ENCODE data around the gene BBS12. TPM values are rescaled to one million over a fixed set of nuclear protein-coding genes. Genes with fewer than 3 reads are reported as not detected.

The BBS12 gene
- total RNA-seq = 1.7 and 1.8 TPM in 2 replicates

DNA sequence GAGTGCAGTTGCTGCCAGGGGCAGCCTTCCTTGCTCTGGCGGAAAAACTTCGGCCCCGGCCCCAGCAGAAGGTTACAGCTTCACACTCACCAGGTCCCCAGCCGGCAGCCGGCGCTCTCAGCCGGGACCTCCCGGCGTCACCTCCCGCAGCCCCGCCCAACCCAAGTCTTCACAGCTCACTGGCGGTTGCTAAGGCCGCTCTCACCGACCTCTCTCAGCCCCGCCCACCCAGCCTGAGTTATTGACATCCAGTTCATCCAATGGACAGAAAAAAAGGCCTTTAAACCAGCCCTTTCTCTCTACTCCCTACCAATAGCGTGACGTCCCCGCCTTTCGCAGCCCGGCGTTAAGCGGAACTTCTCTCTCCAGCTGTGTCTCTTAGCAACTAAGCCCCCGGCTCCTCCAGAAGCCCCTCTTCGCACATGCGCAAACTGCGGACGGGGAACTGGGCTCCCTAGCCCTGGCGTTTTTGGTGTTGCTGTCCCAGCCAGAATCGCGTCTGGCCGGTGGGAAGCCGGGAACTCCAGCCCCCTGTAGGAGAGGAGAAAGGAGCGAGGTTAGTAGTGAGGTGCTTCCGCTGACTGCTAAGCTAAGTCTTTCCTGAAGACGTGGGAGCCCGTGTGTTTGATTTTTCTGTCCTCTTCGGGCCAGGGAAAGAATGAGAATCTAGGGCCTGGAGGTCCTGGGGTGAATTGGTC is at the start of gene BBS12:
TSS of gene BBS12 (plus strand) at position 376 of the 698 bp plus-strand sequence. CDS start 9,189 bp downstream, outside the sequence.
- intact Hi-C loops (cut with micrococcal nuclease) = loop anchor here (1.0 to 10.0 kb wide), 11 partner anchors 14 to 1035 kb away; partner anchors contain the start of genes ANXA5, BBS7, BLTP1 and CCNA2

DNA sequence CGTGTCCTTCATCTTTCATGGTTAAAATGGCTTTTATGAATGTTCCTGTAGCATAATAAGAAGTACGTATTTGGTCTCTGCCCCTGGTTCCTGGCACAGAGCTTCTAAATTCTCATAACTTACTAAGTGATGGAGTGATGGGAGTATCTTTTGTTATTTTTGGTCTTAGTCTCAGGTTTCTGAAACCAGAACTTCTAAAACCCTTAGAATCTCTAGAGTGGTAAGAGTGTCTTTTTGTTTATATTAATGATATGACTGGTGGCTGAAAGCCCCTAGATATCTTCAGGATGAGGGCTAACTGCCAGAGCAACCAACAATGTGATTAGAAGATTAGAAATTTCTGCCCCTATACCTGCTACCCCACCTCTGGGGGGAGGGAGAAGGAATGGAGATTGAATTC is 45.8 kb upstream of the BBS12 start:
- intact Hi-C loops (cut with micrococcal nuclease) = no loop called here

DNA sequence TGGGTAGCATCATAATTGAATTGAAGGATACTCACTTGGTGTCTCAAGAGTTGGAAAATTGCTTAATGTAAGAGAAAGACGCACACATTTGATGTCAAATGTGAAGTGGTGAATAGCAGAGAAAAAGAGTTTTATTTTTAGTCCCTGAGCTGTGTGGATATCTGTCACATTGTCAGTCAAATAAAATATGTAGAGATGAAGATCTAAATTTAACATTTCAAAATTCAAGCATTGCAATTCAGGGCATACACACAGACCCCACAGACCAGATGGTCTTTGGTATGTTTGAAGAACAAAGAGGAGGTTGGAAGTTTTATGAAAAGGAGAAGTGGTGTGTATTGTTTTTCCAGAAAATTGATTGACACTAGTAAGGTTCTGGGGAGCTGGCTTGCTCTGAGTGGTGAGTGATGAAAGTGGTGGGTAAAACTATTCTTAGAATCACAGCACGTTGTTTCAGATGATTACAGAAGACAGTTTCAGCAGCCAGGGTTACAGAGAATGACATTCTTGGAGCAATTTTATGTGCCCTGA is 44.9 kb upstream of the BBS12 start:
- intact Hi-C loops (cut with micrococcal nuclease) = loop anchor here (2.0 kb wide), 2 partner anchors 13 to 21 kb away; no protein-coding TSS in a partner anchor

DNA sequence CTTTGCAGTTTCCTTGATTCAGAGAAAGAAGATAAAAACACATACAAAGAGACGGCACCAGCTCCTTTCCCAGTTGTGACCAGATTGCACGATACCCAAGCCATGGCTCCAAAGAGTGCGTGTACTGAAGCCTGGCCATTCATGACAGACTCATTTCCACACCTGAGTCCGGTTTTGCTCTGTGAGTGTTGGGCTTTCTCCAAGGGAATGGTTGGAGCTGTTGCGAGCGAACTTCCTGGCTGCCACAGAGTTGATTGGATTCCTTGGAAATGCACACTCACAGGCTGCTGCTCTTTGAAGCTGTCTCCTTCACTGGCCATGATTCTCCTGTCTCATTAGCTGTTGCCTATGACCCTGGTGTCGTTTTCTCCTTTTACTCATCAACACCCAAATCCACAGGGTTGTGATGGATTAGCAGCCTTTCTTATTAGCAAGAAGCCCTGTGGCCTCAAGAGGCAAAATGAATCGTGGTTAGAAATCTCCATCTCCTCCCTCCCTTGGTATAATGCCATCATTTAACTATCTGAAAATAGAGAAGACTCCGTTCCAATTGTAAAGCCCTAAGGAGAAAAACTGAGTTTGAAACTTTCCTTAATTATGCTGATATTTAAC is 43.9 kb upstream of the BBS12 start:
- intact Hi-C loops (cut with micrococcal nuclease) = loop anchor here (2.0 kb wide), 2 partner anchors 14 to 22 kb away; no protein-coding TSS in a partner anchor

DNA sequence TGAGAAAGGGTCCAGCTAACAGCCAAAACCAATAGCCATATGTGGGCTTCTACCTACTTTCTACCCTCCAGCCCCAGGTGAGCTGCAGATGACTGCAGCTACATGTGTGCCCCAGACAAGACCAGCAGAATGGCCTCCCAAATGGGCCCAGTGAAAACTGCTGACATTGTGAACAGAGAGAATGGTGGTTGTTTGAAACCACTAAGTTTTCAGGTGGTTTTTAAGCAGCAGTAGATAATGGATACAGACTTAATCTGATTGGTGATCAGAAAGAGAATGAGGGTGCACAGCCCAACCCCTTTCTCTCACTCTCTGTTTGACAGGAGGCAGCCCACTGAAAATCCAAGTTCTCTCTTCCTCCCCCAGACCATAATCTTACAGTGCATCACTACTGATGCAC is 42.5 kb upstream of the BBS12 start:
- intact Hi-C loops (cut with micrococcal nuclease) = loop anchor here (2.0 kb wide), 3 partner anchors 15 to 23 kb away; no protein-coding TSS in a partner anchor

DNA sequence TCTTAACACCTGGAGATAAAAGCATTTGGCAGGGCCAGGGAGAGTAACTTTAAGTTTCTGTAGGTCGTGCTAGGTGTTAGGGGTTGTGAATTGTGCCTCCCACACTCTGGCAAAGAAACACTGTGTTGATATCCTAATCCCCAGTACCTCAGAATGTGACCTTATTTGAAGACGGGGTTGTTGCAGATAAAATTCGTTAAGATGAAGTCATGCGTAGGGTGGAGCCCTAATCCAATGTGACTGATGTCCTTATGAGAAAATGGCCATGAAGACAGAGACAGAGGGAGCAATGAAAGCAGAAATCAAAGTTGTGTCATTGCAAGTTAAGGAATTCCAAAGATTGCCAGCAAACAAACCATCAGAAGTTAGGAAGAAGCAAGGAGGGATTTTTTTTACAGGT is 40.5 kb upstream of the BBS12 start:
- intact Hi-C loops (cut with micrococcal nuclease) = loop anchor here (2.0 kb wide), 1 partner anchor 15 kb away; no protein-coding TSS in a partner anchor

DNA sequence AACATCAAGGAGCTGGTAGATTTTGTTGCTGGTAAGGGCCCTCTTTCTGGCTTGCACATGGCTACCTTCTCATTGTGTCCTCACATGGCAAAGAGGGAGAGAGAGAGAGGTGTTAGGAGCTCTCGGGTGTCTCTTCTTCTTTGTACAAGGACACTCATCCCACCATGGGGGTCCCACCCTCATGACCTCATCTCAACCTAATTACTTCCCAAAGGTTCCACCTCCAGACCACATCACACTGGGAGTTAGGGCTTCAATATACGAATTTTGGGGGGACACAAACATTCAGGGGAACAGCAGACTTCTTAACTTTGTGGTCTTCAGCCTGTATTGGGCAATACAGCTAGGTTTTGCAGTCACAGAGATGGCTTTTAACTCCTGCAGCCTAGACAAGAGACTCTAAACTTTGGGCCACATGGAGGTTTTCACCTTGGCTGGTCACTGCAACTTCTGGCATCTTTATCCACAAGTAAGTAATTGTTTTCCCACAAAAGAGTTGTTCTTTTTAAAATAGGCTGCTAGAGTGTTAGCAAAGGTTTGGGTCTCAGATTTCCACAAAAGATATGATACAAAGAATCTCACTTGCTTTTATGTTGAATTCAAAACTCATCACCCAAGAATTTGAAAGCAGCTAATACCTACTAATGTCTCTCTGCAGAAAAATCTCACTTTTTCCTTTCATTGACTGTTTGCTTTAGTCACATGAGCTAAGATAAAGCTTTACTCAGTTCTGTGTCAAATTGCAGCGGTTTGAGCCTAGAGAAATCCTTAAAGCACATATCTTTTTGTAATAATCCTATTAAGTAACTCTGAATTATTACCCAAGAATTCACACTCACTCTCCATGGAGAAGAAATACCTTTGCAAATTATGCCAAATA is 39.6 kb upstream of the BBS12 start:
- intact Hi-C loops (cut with micrococcal nuclease) = loop anchor here (1.0 kb wide), 1 partner anchor 8 kb away; no protein-coding TSS in a partner anchor

DNA sequence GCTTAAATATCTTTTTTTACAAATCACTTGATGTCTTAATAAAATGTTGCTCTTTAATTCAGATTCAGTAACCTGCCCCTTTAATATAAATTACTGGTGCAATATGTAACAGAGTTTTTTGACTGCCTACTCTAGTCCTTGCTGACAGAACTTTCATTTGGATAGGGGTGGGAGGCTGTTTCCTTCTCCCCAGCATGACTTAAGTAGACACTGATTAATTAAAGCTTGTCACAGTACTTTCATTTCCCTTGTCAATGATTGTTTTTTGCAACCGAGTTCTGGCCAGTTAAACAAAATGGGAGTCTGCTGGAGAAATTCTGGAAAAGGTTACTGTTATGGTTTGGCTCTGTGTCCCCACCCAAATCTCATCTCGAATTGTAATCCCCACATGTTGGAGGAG is 37.3 kb upstream of the BBS12 start:
- intact Hi-C loops (cut with micrococcal nuclease) = no loop called here

DNA sequence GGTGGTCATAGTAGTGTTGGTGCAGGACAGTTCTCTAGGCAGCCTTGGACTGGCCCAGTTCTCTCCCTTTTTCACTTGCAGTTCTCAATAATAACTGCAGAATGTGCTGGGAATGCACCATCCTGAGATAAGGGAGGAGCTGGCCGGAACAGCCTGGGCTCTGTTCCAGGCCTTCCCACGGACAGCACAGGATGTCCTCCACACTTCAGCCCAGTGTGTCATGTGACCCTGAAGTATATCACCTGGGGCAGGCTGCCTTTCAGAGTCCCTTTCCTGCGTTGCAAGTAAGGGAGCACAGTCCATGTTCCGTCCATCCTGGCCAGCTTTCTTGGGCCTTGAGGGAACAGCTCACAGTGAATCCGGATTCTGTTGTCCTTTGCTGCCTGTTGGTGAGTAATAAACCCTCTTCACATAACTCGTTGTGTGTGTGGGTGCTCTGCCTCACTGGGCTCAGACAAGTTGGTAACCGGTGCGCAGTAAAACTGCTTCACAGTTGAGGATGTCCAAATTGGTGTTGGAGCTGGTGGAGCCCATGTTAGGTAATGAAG is 32.3 kb upstream of the BBS12 start:
- intact Hi-C loops (cut with micrococcal nuclease) = loop anchor here (5.0 kb wide), 1 partner anchor 33 kb away; no protein-coding TSS in a partner anchor

DNA sequence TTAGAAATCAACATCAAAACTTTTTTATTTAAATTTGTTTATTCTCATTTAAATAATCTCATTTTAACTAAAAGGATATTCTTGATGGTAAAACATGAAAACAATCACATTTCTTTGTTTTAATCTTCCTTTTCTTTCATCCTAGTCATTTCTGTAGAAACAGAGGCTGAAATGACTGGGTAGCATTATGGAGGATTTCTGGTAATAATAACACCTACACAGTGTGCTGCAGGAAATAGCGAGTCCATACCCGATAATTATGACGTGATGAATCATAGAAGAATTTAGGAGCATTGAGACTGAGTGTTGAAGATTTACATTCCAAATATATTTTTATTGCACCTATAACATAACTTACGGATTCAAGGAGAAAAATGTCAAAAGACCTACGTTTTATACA is 31.4 kb upstream of the BBS12 start:
- intact Hi-C loops (cut with micrococcal nuclease) = loop anchor here (1.0 to 5.0 kb wide), 2 partner anchors 8 to 34 kb away; no protein-coding TSS in a partner anchor

DNA sequence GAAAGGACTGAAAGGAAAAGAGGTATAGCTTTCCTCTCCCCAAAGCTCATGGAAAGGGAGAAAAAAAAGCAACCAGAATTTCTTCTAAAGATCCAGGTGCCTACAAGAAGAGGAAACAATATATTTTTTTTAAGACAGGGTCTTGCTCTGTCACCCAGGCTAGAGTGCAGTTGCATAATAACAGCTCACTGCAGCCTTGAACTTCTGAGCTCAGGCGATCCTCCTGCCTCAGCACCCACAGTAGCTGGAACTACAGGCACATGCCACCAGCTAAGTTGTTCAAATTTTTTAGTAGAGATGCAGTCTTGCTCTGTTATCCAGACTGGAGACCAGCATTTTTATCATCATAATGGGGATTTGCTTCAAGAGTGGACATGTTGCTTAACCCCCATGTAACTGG is 30.5 kb upstream of the BBS12 start:
- intact Hi-C loops (cut with micrococcal nuclease) = loop anchor here (1.0 to 5.0 kb wide), 2 partner anchors 9 to 35 kb away; no protein-coding TSS in a partner anchor

DNA sequence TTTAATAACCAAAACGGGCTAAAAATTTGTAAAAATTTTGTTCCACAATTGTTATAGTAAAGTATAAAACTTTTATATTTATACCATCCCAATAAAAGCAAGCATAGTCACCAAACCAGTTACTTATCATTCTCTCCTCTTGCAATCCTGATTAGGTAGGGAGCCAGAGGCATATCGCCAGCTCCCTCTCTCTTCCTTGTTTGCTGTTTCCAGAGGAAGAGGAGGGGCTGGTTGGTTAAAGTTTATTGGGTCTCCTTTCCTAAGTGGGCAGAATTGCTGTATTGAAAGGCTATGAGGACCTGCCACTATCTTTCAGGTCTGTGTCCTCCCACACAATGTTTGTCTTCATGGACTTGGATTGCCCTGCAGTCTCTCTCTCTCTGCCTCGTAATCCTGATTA is 29.6 kb upstream of the BBS12 start:
- intact Hi-C loops (cut with micrococcal nuclease) = loop anchor here (5.0 kb wide), 1 partner anchor 36 kb away; no protein-coding TSS in a partner anchor

DNA sequence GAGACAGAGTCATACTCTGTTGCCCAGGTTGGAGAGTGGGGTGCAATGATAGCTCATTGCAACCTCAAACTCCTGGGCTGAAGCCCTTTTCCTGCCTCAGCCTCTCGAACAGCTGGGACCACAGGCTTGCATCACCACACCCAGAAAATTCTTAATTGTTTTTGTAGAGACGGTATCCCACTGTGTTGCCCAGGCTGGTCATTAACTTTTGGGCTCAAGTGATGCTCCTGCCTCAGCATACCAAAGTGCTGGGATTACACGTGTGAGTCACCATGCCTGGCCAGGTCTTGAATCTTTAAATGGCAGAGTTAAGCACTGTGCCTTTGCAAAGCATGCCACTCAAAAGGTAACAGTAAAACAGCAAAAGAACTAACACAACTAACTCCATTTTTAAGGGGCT is 28.6 kb upstream of the BBS12 start:
- intact Hi-C loops (cut with micrococcal nuclease) = loop anchor here (5.0 kb wide), 1 partner anchor 37 kb away; no protein-coding TSS in a partner anchor

DNA sequence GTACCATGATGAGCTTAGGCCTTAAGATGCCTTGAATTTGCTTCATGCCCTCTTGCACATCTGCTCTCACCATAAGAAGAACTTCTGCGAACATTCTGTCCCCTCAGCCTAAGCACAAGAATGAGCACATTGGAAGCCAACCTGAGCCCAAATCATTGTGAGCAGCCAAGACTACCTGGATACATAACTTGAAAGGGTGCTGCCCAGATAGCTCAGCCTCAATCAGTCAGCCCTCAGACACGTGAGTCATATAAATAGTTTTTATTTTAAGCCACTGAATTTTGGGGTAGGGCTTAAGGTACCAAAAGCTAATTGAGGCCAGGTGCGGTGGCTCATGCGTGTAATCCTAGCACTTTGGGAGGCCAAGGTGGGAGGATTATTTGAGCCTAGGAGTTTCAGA is 27.5 kb upstream of the BBS12 start:
- intact Hi-C loops (cut with micrococcal nuclease) = no loop called here

DNA sequence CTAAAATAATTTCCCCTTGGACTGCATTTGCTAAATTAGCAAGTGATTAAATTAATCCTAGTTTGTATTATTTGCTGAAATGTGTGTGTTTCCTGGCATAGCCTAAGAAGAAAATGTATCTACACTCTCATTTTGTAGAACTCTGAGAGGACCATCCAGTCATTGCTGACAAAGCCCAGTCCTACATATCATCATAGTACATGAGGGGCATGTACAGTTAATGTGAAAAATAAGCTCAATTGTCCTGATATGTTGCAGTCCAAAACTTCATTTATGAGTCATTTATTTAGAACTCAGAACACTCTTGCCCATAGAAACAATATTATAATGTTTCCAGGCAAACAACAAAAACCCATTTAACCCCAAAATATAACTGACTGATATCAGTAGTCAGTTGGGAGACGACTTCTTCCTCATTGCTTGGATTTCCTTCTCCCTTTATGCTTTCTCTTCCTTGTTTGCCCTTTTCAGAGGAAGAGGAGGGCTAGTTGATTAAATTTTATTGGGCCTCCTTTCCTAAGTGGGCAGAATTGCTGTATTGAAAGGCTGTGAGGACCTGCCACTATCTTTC is 26.9 kb upstream of the BBS12 start:
- intact Hi-C loops (cut with micrococcal nuclease) = loop anchor here (2.0 kb wide), 1 partner anchor 15 kb away; no protein-coding TSS in a partner anchor

DNA sequence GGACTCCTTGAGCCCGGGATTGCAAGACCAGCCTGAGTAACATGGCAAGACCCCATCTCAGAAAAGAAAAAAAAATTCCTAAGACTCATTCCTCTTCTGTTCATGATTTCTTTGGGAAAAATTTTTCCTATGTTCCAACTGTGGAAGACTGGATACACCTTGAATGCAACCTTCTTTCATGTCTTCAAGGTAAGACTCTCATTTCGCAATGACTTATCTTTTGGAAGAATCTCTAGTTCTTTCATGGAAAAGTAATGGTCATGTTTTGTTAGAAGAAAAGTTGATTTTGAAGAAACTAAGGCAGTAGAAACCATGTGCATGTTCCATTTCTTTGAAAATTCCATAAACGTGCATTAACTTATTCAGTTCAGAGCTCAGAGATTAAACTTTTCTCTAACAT is 26.0 kb upstream of the BBS12 start:
- intact Hi-C loops (cut with micrococcal nuclease) = loop anchor here (2.0 kb wide), 1 partner anchor 16 kb away; no protein-coding TSS in a partner anchor

DNA sequence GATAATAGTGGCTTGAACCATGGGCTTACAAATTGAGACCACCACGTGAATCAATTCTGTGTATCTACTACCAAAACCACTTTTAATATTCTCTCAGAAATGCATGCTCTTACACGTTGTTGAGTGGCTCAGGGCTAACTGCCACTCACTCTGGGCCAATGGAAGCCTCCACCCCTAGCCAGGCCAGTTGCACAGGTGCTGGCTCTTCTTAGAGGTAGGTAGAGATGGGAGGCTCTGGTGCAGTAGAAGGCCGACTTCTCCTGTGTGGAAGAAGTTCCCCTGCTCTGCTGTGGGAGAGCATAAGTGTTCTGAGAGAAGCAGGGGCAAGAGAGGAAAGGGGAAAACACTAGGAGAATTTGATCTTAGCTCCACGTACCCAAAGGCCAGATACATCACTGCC is 25.0 kb upstream of the BBS12 start:
- intact Hi-C loops (cut with micrococcal nuclease) = loop anchor here (2.0 kb wide), 1 partner anchor 17 kb away; no protein-coding TSS in a partner anchor

DNA sequence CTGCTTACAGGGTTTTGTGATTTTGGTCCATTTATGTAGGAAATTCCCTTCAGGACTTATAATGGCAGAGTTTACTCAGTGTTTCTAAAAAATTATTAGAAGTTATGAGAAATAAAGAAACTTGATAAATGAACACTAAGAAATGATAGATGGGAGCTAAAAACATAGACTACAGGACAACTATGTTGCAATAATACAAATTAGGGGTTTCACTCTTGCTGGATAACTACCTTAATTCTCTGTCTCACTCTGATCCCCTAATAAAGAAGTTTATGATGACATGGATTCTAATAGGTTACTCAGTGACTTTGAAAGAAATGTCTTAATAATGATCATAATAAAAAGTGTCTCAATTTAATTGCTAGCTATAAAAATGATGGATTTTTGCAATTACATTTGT is 23.3 kb upstream of the BBS12 start:
- intact Hi-C loops (cut with micrococcal nuclease) = no loop called here

DNA sequence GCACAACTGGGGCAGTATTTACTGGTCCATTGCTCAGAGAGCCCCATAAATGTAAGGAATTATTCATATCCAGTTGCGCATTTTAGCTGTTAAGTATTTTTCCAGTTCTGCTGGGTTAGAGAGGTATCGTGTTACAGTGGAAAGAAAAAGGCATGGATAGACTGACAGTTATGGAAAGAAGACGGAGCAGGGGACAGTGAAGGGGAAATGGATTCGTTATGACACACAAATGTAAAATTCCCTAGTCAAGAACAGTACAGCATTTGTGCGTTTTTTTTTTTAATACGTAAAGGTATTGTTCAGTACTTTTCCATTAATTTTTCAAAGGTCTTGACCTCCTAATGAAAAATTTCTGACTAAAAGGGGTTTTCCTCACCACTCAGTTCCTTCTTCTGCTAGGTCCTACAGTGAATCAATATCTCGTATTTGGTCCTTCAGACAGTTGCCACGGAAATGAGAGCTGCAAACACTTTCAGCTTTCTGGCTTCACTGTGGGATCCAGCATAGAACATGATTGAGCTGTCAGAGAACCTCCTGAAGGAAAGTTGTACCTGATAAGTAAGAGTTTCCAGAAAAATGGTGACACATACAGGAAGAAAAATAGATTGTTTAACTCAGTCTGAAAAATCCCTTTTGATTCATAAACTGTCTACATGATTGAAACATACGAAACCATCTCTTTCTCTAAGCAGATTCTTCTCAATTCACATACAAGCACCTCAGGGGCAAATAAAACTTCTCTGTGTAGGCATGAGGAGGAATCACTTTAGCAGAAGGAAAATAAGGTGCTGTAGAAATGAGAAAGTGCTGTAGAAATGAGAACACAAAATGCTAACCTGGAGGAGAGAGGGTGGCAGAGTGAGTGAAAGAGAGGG is 21.8 kb upstream of the BBS12 start:
- intact Hi-C loops (cut with micrococcal nuclease) = loop anchor here (10.0 kb wide), 1 partner anchor 136 kb away; no protein-coding TSS in a partner anchor

Measured in T-helper 2 cell treated with Interferon-gamma antibody and Interleukin-4, amounts not matched to agents 100 ng/mL and 5 ng/mL, for 36 hours (primary cell).